ENCODE data around the gene ICA1. TPM values are rescaled to one million over a fixed set of nuclear protein-coding genes. Genes with fewer than 3 reads are reported as not detected.

Gene ICA1
- total and polyA plus RNA-seq, 2 donors (not counting 3 experiments of a cell fraction or from before 2014, with no cell fraction given), result 19.0 to 47.1 TPM

DNA sequence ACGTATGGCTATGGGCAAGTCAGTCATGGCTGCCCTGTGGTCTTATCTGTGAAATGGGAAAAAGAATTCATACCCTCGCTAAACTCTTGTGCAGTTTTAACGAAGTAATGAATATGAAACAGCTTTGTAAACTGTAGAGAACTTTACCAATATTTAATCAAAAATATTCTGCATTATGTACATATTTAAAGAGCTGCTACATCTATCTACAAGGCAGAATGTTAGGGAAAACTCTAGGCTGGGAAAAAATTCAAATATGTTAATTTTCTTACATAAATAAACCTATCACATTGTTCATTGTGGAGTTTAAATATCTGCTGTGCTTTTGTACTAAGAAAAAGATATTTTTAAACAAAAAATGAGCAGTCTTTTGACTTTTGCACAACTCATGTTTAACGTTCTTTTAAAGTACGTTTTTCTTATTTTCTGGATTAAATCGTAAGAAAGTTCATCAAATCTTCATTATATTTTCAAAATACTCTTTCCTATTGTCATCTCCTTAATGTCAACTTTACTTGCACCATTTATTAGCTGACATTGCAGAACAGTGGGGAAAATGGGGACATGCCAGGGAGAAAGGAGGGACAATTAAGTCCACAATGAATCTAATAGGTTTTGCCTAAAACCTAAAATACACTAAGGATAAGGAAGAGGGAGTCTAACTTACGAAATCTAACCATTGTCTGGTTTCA, 57.5 kb downstream of the ICA1 start:
- H3K9me3 ChIP-seq (replicated peaks; ENCODE audit: control insufficient read depth, insufficient read depth, low read length), result no peaks in the 10 kb centered on the region
- no peaks in the 10 kb centered on the region for H3K4me1 ChIP-seq (ENCODE audit: control insufficient read depth, extremely low read depth, insufficient read depth, low read length)
- ChIA-PET POLR2A (no interaction called here), CTCF (interaction anchor here (3.7 kb wide), 1 partner anchor 14 kb away, joined by 15 read pairs; no protein-coding TSS in a partner anchor)
- H3K79me2 ChIP-seq (ENCODE audit: control insufficient read depth, insufficient read depth, low read length), result no peaks in the 10 kb centered on the region
- BruUV-seq (replicated peaks), result no TSS peak
- no peaks in the 10 kb centered on the region for H3K27me3 ChIP-seq (ENCODE audit: control insufficient read depth in 2 of 2, insufficient read depth in 2 of 2, low read length in 2 of 2)
- DNase-seq (ENCODE audit: low read depth, low spot score) (no peak), FAIRE-seq (no peak)
- no peak overlapping the region for H3K4me2 ChIP-seq (ENCODE audit: insufficient read depth, low read length)
- H2AFZ ChIP-seq (ENCODE audit: low read depth, low read length), result no peak overlapping the region
- H3K27ac ChIP-seq (ENCODE audit: insufficient read depth, low read depth, low read length), result no peak overlapping the region
- H3K36me3 ChIP-seq (ENCODE audit: control insufficient read depth in 2 of 2, extremely low read depth in 1 of 2, insufficient read depth in 2 of 2, low read length in 2 of 2), result no peaks in the 10 kb centered on the region
- TF ChIP-seq POLR2A (IDR thresholded peaks at IDR 0.05; ENCODE audit: low read depth, low read length) (no peak), JUN (IDR thresholded peaks at IDR 0.05; ENCODE audit: borderline replicate concordance, insufficient read depth, insufficient read length, low read depth) (no peak), MAX (IDR thresholded peaks at IDR 0.05; ENCODE audit: insufficient read depth, insufficient read length) (no peak), EZH2 (IDR thresholded peaks at IDR 0.05; ENCODE audit: borderline replicate concordance, low read depth, low read length, severe bottlenecking) (no peak)
- no peak overlapping the region for H3K9ac ChIP-seq (replicated peaks; ENCODE audit: extremely low read depth, insufficient read depth, low read length)
- intact Hi-C loops (cut with micrococcal nuclease) (no loop called here), dilution Hi-C loops (cut with MboI; ENCODE audit: extremely low pct_ligation_motif_present, low sequenced_read_pairs) (no loop called here)
- H4K20me1 ChIP-seq (replicated peaks; ENCODE audit: control insufficient read depth, extremely low read depth, insufficient read depth, low read length), result no peaks in the 10 kb centered on the region
- H3K9me1 ChIP-seq (replicated peaks; ENCODE audit: control insufficient read depth, extremely low read depth, insufficient read depth, low read length), result no peaks in the 10 kb centered on the region
- no peak overlapping the region for H3K4me3 ChIP-seq (replicated peaks in 1 of 3; ENCODE audit: insufficient read depth in 1 of 3, low read depth in 1 of 3, low read length in 3 of 3)

GRCh38 chr7:8201846-8202441, 60.0 kb downstream of the ICA1 start:
- no peak for TF ChIP-seq POLR2A (IDR thresholded peaks at IDR 0.05; ENCODE audit: low read depth, low read length)
- no peak for TF ChIP-seq JUN (IDR thresholded peaks at IDR 0.05; ENCODE audit: borderline replicate concordance, insufficient read depth, insufficient read length, low read depth)
- no peak for TF ChIP-seq FOS (IDR thresholded peaks at IDR 0.05; ENCODE audit: borderline replicate concordance, insufficient read depth, low read length)
- TF ChIP-seq POLR2AphosphoS5 (IDR thresholded peaks at IDR 0.05; ENCODE audit: insufficient read depth, low read depth, low read length), result no peak
- TF ChIP-seq MYC (IDR thresholded peaks at IDR 0.05; ENCODE audit: low read depth, low read length), result no peak
- dilution Hi-C loops (cut with MboI; ENCODE audit: extremely low pct_ligation_motif_present, low sequenced_read_pairs) (no loop called here), intact Hi-C loops (cut with micrococcal nuclease) (no loop called here)
- Histone ChIP-seq H3K4me3 (replicated peaks in 1 of 3; ENCODE audit: insufficient read depth in 1 of 3, low read depth in 1 of 3, low read length in 3 of 3) (no peak overlapping the region), H3K27ac (ENCODE audit: insufficient read depth, low read depth, low read length) (no peak overlapping the region), H3K9me1 (replicated peaks; ENCODE audit: control insufficient read depth, extremely low read depth, insufficient read depth, low read length) (no peaks in the 10 kb centered on the region), H3K9me3 (replicated peaks; ENCODE audit: control insufficient read depth, insufficient read depth, low read length) (no peaks in the 10 kb centered on the region), H3K9ac (replicated peaks; ENCODE audit: extremely low read depth, insufficient read depth, low read length) (no peak overlapping the region), H3K4me1 (ENCODE audit: control insufficient read depth, extremely low read depth, insufficient read depth, low read length) (no peaks in the 10 kb centered on the region), H3K27me3 (ENCODE audit: control insufficient read depth in 2 of 2, insufficient read depth in 2 of 2, low read length in 2 of 2) (no peaks in the 10 kb centered on the region), H3K79me2 (ENCODE audit: control insufficient read depth, insufficient read depth, low read length) (no peaks in the 10 kb centered on the region), H4K20me1 (replicated peaks; ENCODE audit: control insufficient read depth, extremely low read depth, insufficient read depth, low read length) (no peaks in the 10 kb centered on the region), H2AFZ (ENCODE audit: low read depth, low read length) (no peak overlapping the region), H3K36me3 (ENCODE audit: control insufficient read depth in 2 of 2, extremely low read depth in 1 of 2, insufficient read depth in 2 of 2, low read length in 2 of 2) (peaks cover 0 to 2% of the 10 kb centered on the region in 2 experiments), H3K4me2 (ENCODE audit: insufficient read depth, low read length) (no peak overlapping the region)
- ChIA-PET CTCF (interaction anchor here (1.4 kb wide), 1 partner anchor 12 kb away, joined by 4 read pairs; no protein-coding TSS in a partner anchor), POLR2A (no interaction called here)
- no TSS peak for BruUV-seq (replicated peaks)
- FAIRE-seq (no peak), DNase-seq (ENCODE audit: low read depth, low spot score) (no peak)

Data from endothelial cell of umbilical vein (primary cell).